VCaP (cell line): ENCODE results near the gene SPTBN5.
A peak's percentile ranks its signal among the peaks of the same experiment; 100 is the strongest.

ENCODE experiments used
- H3K27ac ChIP-seq: fragments of 450-650 bp; 2 replicates; pipeline ENCODE4 v1.5.1; 2017
- TF ChIP-seq, protein P1 (sequence below): fragments of 450-650 bp; conservative IDR thresholded peaks from 2 replicates; pipeline ENCODE4 v1.5.1; 2017; ENCODE audit warnings: mild to moderate bottlenecking, moderate library complexity

SPTBN5 gene

DNA sequence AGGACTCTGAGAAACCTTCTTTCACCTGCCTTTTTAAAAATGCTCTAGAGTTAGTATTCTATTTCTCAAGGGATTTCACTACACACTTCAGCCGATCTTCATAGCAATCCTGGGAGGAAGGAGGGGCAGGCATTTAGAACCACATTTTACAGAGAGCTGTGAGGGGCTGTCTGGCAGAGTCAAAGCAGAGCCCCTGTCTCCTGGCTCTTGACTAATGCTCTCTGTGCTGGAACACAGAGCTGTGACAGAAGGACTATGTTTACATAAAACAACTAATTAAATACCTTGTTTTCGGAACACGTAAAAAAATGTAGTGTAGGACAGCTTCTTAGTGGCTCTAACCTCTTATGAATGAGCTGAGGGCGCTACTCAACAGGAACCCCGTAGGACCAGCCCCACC is 7.6 kb upstream of the SPTBN5 start:
- H3K27ac ChIP-seq, result no peak overlapping the region
- TF ChIP-seq, protein P1, sequence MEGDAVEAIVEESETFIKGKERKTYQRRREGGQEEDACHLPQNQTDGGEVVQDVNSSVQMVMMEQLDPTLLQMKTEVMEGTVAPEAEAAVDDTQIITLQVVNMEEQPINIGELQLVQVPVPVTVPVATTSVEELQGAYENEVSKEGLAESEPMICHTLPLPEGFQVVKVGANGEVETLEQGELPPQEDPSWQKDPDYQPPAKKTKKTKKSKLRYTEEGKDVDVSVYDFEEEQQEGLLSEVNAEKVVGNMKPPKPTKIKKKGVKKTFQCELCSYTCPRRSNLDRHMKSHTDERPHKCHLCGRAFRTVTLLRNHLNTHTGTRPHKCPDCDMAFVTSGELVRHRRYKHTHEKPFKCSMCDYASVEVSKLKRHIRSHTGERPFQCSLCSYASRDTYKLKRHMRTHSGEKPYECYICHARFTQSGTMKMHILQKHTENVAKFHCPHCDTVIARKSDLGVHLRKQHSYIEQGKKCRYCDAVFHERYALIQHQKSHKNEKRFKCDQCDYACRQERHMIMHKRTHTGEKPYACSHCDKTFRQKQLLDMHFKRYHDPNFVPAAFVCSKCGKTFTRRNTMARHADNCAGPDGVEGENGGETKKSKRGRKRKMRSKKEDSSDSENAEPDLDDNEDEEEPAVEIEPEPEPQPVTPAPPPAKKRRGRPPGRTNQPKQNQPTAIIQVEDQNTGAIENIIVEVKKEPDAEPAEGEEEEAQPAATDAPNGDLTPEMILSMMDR, result no peak

DNA sequence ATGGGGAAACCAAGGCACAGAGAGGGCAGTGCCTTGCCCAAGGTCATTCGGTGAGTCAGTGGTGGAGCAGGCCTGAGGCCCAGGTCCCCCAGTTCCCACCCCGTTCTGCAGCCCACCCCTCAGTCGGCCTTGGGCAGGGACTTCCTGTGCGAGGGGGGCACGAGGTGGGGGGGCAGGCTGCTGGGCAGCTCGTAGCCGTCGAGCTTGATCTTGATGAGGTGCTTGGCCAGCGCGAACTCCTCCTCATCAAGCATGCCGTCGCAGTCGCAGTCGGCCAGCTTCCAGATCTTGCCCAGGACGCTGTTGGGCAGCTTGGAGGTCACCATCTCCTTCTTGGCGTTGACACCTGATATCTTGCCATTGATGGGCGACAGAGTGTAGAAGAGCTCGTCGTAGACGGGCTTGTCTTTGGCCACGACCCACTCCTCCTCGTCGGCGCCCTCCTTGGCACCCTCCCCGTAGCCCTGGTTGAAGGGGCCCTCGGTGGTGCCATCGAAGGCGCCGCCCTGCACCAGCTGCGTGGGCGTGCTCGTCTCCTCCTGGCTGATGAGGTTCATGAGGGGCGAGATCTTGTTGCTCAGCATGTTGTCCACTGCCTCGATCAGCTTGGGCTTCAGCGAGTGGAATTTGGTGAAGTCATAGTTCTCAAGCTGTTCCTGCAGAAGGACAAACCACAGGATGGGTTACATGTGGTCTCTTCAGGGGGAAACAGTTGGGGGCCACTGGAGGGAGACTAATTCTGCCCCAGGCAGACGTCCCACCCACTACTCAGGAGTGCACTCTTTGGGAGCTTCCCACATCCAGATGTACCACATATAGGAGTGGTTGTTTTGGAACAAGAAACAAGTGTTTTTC is 6.9 kb upstream of the SPTBN5 start:
- TF ChIP-seq, protein P1, result no peak
- H3K27ac ChIP-seq, result no peak overlapping the region

DNA sequence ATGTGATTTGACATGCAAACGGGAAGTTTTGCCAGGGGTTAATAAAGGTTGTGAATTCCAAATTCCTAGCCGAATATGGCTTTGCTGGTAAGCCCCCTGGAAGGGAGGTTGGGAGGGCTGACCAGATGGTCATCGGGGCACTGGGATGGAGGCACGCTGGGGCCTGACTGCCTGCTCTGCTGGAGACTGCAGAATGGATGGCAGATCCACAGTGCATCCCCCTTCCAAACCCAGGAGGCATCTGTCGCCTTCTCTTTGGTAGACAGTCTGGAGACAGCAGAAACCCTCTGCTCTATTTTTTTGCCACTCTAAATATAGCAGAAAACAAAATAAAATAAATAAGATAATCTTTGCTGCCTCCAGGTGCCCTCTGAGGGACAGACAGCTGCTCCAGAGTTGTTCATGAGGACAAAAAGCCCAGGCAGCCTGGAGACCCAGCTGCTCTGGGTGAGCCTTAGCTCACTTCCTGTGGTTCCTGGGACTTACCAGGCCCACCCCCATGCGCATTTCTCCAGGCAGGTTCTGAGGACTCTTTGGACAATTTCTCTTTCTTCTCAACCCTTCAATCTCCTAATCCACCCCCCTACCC is 6.1 kb upstream of the SPTBN5 start:
- TF ChIP-seq, protein P1, result no peak
- H3K27ac ChIP-seq, result no peak overlapping the region

DNA sequence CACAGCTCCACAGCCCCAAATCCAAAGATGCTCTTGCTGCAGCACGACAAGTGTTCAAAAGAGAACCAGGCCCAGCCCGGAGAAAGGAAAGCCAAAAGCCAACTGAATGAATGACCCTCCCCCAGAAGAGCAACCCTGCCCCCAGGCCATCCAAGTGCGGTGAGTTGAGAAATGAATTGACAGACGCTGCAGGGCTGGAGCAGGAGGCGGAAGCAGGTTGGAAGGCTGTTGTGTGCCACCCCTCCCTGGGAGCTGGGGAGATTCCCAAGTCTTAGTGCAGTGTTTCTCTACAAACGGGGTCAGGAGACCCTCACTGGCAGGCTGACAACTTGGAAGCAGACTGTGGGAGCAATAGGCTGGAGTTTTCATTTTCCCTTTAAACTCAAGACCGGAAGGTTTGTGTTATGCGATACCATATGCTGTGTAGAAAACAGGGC is 3.5 kb upstream of the SPTBN5 start:
- TF ChIP-seq, protein P1, result no peak
- no peak overlapping the region for H3K27ac ChIP-seq

DNA sequence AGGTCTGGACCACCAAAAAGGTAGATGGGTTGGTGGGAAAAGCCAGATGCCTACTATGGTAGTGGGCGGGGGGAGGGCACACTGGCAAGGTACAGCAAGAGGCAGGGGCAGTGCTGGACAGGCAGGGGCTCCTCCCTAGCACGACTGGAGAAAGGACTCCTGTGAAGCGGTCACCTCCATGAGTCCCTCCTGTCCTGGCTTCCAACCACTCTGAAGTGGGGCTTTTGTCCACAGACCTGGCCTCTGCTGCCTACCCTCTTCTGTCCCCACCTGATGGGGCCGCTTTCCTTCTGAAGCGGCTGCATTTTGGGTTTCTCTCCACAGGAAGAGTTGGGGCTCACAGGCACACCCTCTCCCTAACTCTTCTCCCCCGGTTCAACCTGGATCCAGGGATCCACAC is 2.7 kb upstream of the SPTBN5 start:
- TF ChIP-seq, protein P1, result no peak
- no peak overlapping the region for H3K27ac ChIP-seq

DNA sequence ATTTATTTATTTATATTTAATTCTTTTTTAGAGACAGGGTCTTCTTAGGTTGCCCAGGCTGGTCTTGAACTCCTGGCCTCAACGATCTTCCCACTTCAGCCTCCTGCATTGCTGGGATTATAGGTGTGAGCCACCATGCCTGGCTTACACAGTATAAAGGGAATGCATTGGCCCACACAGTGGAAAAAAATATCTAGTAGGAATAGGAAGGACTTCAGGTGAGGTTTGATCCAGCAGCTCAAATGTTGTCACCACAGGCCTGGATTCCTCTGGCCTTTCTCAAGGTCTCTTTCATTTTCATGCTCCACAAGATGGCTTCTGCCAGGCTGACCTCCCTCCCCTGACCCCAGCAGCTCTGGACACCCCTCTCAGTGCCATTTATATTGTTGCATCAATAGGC is 2.1 kb upstream of the SPTBN5 start:
- no peak overlapping the region for H3K27ac ChIP-seq
- TF ChIP-seq, protein P1, result no peak

DNA sequence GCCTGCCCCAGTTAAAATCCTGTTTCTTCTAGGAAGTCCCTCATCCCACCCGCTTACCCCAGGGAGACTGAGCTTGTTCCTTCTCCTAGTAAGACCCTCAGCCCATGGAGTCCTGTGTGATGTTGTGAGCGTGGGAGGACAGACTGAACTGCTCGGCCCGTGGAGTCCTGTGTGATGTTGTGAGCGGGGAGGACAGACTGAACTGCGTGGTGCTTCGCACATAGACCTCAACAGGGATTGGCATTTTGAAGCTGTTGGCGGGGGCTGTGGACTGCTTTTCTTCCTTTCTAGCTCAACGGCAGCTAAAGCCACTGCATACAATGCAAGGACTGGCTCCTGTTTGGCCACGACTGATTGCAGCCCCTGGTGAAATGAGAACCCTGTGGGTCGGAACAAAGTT is 1.6 kb upstream of the SPTBN5 start:
- TF ChIP-seq, protein P1, result no peak
- 0 out of 2 replicates have a peak overlapping the region, but pooled peaks have one; percentile 19 for H3K27ac ChIP-seq
